Activated CD4-positive, alpha-beta T cell treated with anti-CD3 and anti-CD28 coated beads, Interleukin-10, Interleukin-2, amounts not matched to agents 100 ng/mL and 50 ng/mL, durations not matched to agents 16 hours and 8 hours (primary cell): ENCODE results near the gene FBXO44.

Experiments
- DNase-seq: peaks from one replicate; pipeline ENCODE4 v3.0.0-alpha.2; 2020

FBXO44 gene

DNA sequence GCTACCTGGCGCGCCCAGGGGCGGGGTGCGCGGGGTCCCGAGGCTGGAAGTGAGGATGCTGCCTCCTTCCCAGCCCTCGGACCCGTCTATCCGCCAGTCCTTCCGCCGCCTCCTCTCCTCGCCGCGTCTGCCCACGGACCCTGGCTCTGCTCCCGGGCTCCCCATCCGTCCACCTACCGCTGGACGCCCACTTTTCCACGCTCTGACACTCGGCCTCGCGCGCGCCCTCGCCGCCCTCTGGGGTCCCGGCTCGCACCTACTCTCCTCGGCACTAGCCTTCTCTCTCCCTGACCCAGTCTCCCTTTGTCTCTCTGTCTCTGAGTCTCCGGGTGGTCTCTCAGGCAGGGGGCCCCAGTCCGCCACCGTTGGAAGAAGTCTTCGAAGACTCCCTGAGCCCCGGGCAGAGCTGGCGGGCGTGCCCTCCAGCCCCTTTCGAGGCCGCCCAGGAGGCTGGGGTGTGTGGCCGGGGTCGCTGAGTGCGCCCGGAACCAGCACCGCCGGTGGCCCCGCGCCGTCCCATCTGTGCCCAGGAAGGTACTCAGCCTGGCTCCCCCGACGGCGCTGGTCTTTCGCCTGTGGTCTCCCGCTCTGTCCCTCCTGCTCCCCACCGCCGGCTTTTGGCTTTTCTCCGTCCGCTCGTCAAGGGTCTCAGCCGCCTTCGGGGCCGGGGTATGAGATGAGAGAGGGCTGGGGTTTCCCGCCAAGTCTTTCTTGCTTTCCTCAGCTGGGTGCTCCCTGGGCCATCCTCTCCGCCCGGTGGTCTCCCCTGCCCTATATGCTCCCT, 37.4 kb downstream of the FBXO44 start:
- no peak for DNase-seq

DNA sequence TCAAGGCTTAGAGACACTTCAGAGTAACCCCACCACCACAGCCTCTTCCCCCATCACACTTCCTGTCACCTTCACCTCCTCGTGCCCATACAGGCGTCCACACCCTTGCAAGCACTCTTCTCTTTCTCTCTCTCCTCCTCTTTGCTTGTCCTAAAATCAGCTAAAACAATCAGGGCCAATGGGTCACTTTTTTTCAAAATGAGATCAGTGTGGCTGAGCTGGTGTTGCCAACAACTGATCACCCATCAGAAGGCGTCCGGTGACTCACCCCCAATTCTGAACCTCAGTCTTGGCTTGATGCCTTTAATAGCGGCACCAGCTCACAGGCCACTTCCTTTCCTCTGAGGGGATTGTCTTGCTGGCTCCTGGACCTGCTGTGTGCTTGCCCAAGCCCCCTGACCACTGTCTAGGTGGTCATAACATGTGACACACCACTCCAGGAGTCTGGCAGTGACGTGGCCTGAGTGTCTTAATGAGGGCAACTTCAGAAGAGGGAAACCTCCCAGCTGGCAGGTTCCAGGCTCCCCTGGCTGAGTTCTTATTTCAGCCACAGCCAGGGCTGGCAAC, 38.4 kb downstream of the FBXO44 start:
- peak; percentile 66 for DNase-seq

- no peak for DNase-seq
Observed at GRCh38 chr1:11693917-11694316, 39.2 kb downstream of the FBXO44 start.

DNA sequence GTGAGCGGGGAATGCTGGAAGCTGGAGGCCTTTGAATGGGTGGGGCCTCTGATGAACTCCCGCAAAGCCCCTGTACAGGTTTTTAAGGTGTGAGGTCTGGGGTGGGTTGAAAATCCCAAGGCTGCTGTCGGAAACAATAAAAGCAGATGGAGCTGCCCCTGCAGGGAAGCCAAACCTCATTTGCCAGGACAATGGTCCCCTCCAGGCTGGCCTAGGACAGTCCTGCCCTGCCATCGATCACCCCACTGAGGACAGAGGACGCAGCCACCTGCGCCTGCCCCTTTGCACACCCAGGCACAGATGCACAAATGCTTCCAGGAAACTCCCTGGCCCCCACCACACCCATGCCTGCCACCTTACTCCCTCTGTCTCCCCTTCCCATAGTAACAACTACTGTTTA, 41.2 kb downstream of the FBXO44 start:
- DNase-seq = no peak

DNA sequence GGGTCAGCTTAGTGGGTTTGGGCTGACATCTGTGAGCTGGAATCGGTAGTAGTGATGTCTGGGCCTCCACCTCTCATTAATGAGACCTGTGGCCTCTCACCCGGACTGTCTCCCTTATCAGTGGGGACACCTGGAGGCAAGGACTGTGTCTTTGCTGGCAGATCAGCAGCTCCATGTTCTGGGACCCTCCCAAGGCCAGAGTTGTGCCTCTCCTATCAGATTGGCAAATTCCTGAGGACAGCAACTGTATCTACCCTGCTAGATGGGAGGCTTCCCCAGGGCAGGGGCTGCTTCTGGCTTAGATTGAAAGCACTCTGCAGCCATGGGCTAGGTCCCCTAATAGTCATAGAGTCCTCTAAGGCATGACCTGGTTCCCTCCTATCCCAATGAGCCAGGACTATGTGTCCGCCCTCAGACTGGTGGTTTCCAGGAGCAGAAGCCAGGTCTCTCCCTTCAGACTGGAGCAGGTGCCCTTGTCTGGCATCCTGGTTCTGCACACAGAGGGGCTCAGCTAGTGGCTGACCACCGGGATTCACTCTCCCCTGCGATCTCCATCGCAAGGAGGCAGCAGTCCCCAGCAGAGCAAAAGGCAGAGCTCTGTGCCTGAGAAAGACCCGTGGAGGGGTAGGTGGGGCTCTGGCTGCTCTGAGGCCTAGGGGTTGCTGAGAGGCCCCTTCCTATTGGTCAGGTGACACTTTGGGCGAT, 42.7 kb downstream of the FBXO44 start:
- no peak for DNase-seq

DNA sequence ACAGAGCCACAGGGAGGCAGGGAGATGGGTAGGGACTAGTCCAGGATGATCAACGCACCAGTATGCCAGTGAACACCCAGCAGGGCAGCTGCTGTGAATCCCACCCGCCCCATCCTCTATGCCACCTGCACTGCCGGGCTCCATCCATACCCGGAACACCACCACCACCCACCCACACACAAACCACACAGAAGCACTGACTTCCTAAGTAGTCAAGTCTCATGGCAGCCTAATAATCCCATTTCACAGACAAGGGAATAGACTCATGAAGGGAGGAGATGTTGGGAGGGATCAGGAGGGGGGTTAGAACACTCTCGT, 43.2 kb downstream of the FBXO44 start:
- DNase-seq = no peak

DNA sequence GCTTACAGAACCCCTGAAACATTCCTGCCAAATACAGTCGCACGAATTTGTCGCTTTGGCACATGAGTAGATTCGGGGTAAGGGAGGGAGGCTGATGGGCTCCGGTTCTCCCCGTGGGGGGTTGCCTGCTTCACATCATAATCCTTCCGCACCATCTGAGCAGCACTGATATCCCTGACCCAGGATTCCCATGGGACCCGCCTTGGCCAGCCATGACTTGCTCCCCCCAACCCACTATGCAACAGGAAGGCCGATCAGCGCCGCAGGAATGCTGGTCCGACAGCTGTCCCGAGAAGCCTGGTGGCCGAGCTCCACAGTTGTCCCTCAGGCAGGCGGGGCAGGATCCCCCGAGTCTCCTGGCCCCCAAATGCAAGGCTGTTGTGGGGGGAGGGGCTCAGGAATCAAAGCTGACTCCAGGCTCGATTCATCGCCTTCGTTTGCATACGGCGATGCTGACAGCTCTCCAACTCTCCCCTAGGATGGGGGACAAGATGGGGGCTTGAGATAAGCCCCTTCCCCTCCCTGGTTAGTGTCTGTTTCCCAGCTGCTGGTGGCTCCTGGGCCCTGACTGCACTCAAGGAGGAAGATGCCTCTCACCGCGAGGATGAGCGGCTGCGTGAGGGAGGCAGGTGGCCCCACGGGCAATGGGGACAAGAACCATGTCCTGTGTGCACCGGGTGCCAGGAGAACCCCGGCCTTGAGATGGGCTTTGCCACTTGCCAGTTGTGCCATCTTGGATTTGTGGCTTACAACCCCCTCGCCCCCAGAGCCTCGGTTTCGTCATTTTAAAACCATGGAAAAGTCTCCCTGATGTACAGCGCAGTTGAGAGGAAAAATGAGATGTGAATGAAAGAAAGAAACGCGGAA, 46.2 kb downstream of the FBXO44 start:
- DNase-seq = no peak

DNA sequence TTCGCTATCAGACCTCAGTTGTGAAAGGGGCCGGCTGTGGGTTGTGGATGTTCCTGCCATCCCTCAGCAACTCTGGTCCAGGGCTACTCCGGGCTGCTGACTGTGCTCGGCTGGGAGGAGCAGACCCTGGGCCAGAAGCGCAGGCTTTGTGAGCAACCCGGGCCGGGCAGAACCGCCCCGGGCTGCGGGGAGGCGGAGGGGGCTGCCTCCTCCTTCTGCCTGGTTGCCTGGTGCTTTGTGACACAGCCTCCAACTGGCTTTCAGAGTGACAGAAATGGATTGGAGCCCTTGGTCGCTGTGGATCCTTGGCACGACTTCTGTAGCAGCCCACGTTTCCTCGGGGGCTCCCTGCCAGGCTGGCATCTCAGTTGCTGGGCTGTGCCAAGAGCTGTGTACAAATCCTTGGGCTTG, 46.9 kb downstream of the FBXO44 start:
- DNase-seq = no peak

DNA sequence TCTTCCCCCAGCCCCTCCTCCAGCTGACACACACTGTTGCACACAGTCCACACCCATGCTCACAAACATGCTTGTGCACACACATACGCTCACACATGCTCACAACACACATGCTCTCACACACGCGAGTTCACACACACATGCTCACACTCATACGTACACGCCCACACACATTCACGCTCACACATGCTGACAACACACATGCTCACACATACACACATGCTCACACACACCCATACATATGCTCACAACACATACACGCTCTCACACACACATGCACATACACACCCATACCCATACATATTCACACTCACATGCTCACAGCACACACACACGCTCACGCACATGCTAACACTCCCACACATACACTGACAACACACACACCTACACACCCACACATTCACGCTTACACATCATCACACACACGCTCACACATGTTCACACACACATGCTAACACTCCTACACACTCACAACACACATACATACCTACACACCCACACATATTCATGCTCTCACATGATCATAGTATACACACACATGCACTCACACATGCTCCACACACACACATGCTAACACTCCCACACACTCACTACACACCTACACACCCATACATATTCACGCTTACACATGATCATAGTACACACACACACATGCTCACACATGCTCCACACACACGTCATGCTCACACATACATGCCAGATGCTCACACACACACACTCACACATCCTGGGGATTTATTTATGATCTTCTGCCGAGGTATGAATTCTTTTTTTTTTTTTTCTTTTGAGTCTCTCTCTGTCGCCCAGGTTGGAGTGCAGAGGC, 47.5 kb downstream of the FBXO44 start:
- DNase-seq = no peak

- DNase-seq = no peak
Observed at GRCh38 chr1:11703357-11704193, 48.9 kb downstream of the FBXO44 start.

- DNase-seq = no peak
Observed at GRCh38 chr1:11704194-11704529, 49.5 kb downstream of the FBXO44 start.

DNA sequence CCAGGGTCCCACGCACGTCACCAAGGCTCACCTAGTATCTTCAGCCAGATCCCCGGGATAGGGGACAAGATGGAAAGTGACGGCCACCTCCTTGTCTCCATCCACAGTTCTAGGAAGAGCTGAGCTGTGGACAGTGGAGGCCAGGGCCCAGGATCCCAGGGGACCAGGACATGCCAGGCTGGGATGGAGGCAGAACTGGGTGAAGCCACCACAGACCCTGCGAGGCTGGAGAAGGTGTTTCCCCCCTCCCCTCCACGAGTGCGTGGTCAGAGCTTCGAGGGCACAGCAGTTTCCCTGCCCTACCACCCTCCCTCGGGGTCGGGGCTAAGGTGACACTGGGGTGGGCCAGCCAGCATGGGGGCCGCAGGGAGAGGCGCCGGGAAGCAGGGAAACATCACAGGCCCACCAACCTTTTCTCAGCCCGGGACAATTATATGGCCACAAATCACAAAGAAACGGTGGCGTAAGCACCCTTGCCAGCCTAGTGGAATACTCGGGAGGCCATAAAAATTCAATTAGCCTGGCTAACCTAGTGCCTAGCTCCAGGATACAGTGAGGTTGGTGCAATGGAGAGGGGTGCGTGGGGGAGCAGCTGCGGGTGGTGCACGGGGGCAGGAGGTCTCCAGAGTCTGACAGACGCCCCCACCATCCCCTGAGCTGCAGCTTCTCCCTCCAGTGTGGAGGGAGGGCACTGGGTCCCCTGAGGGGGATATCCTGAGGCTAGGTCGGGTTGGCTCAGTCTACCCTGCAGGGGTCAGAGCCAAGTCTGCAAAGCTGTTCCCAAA, 50.2 kb downstream of the FBXO44 start:
- no peak for DNase-seq

- no peak for DNase-seq
Observed at GRCh38 chr1:11705596-11705995, 50.9 kb downstream of the FBXO44 start.

- no peak for DNase-seq
Observed at GRCh38 chr1:11706292-11706691, 51.6 kb downstream of the FBXO44 start.

- no peak for DNase-seq
Observed at GRCh38 chr1:11707621-11708276, 53.1 kb downstream of the FBXO44 start.

DNA sequence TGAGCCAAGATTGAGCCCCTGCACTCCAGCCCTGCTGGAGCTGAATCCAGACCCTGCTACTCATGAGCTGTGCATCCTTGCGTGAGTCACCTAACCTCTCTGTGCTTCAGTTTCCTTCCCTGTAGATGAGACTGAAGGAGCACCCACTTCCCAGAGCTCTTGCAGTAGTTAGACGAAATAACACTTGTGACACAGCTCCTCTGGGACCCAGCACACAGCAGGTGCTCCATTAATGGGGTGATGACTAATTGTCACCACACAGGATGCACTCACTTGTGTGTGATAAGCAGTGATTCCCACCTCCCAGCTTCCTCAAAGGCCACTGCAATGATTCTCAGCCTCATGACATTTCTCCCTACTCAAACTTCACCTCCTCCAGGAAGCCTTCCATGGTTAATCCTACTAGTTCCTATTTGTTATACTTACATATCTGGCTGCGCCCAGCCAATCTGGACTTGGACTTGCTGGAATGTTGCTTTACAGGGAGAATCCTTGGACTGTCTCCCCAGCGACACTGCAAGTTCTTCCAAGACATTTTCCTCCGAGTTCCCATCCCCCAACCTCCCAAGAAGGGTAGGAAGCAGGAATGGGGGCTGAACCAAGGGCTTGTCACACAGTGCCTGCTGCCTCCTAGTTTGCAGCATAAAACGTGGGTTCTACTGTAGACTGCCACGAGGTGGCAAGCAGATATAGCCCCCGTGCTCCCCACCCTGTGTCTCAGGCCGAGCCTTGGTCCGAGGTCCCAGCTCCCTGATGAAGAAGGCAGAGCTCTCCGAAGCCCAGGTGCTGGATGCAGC, 54.1 kb downstream of the FBXO44 start:
- no peak for DNase-seq

DNA sequence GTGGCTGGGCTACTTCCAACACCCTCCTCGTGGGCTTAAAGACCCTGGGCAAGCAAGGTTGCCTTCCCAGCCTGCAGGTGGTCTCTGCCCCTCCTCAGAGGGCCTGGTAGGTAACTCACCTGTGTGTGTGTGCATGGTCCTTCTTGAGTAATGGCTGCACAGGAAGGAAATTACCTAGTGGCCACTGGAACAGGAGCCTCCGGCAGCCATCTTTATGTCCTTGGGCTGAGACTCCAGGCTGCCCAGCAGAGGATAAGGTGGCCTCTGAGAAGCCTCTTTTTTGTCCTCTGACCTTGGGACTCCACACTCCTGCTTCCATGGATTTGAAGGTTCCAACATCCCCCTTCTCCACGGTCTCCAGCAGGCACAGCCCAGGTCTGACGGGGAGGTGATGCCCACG, 56.8 kb downstream of the FBXO44 start:
- DNase-seq = no peak

GRCh38 chr1:11712285-11712684, 57.6 kb downstream of the FBXO44 start:
- no peak for DNase-seq
